ENCODE data around the gene DHFR.
"Not testable (repeated sequence)": the region's sequence is repeated elsewhere in the genome, so short reads cannot be mapped to it uniquely, and the experiment has no call there.

DHFR gene

DNA sequence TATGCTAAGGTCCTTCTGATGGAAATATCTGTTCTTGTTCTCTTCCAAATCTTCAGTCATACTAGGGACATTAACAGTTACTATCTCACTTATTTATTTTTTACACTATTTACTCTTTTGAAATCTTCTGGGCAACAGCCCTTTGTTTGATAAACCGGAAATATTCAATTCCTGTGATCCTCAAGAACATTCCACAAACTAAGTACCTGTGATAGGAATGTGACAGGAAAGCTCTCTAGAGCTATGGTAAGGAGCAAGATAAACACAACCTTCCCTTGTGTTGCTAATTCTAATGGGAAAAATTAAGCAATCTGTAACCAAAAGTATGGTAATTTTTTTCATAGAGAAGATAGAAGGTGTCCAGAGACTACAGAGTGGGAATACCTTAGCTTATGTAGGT is 62.7 kb downstream of the DHFR start:
- no peak for DNase-seq

GRCh38 chr5:80591352-80591751 is 63.4 kb downstream of the DHFR start:
- DNase-seq, result no peak

GRCh38 chr5:80590766-80591165 is 64.0 kb downstream of the DHFR start:
- DNase-seq, result no peak

- DNase-seq, result no peak
These were observed 65.8 kb downstream of the DHFR start for GRCh38 chr5:80588858-80589540.

DNA sequence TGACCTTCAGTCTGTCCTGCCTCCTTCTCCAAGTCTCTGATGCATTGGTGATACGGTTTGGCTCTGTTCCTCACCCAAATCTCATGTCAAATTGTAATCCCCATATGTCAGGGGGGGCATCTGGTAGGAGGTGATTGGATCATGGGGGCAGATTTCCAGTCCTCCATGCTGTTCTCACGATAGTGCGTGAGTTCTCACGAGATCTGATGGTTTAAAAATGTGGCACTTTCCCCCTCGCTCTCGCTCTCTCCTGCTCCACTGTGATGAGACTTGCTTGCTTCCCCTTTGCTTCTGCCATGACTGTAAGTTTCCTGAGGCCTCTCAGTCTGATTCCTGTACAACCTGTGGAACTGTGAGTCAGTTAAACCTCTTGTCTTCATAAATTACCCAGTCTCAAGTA is 70.0 kb downstream of the DHFR start:
- no peak for DNase-seq

- not testable (repeated sequence) for DNase-seq
These were observed 74.5 kb downstream of the DHFR start for GRCh38 chr5:80580291-80580690.

DNA sequence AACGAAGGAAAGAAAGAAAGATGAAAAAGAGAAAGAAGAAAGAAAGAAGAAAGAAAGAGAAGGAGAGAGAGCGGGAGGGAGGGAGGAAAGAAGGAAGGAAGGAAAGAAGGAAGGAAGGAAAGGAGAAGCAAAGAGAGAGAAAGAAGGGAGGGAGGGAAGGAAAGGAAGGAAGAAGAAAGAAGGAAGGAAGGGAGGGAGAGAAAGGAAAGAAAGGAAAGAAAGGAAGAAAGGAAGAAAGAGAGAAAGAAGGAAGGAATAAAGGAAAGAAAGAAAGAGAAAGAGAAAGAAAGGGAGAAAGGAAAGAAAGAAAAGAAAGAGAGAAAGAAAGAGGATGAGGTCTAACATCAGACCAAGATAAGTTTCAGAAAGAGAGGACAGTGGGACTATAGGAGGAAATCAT is 75.7 kb downstream of the DHFR start:
- DNase-seq, result no peak

DNA sequence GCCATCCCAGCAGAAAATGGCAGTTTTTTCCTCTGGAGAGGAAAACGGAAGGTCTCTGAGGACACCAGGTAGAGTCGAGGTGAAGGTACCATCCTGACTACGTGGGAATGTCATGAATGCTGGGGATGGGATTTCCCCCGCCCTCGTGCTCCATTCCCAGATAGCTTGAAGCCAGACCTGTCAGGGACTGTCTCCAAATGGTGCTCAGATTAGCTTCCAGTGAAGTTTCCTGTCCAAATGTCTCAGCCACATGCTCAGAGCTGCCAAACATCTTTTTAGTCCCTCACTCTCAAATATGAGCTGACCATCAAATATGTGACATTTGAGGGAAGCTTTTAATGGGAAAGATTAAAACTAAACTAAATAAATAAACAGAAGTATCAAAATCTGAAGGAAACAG is 77.1 kb downstream of the DHFR start:
- DNase-seq, result no peak

- no peak for DNase-seq
These were observed 78.4 kb downstream of the DHFR start for GRCh38 chr5:80576383-80576782.
